Type B pancreatic cell (in vitro differentiated cells): Measurements from ENCODE around the gene FOXO1. TPM values are rescaled to one million over a fixed set of nuclear protein-coding genes. Genes with fewer than 3 reads are reported as not detected.

Experiments used
- DNase-seq: peaks from one replicate; pipeline ENCODE4 v3.0.0; 2021; ENCODE audit warnings: mixed read lengths; ENCODE audit not compliant: unreplicated experiment; ENCODE audit errors: extremely low spot score
- H3K27ac Mint-ChIP-seq: 2 replicates; pipeline ENCODE4 v1.8.0; 2021; ENCODE audit warnings: mild to moderate bottlenecking, mixed read lengths
- H3K27me3 Mint-ChIP-seq: 2 replicates; pipeline ENCODE4 v1.8.0; 2021; ENCODE audit warnings: mixed read lengths
- H3K36me3 Mint-ChIP-seq: 2 replicates; pipeline ENCODE4 v1.8.0; 2021; ENCODE audit warnings: mixed read lengths
- H3K4me1 Mint-ChIP-seq: one replicate; pipeline ENCODE4 v1.8.0; 2021; ENCODE audit warnings: mixed read lengths; ENCODE audit not compliant: unreplicated experiment
- H3K4me3 Mint-ChIP-seq: 2 replicates; pipeline ENCODE4 v1.8.0; 2021; ENCODE audit warnings: mild to moderate bottlenecking, mixed read lengths
- H3K9me3 Mint-ChIP-seq: 2 replicates; pipeline ENCODE4 v1.8.0; 2021; ENCODE audit warnings: mixed read lengths
- CTCF ChIP-seq: fragments of 200-600 bp; sonication (generic); conservative IDR thresholded peaks from 2 replicates; pipeline ENCODE4 v1.5.0; 2021; ENCODE audit warnings: antibody characterized with exemption, mild to moderate bottlenecking
- total RNA-seq: library from RNA; stranded (reverse); gene quantifications from 2 replicates; pipeline ENCODE4 v1.2.1, GENCODE V29; 2021; ENCODE audit warnings: low replicate concordance

FOXO1 gene
- total RNA-seq, 1 donor from 2014 or later = 21.5 TPM

- TF ChIP-seq CTCF = no peak
- Mint-ChIP-seq H3K27ac (no peak overlapping the region), H3K4me1 (no peaks in the 10 kb centered on the region), H3K4me3 (no peak overlapping the region), H3K27me3 (no peaks in the 10 kb centered on the region), H3K36me3 (no peaks in the 10 kb centered on the region), H3K9me3 (no peaks in the 10 kb centered on the region)
- no peak for DNase-seq
Measured at GRCh38 chr13:40688781-40689180, 22.3 kb upstream of the FOXO1 start.

- H3K4me1 Mint-ChIP-seq = peaks cover 12% of the 10 kb centered on the region
Measured at GRCh38 chr13:40682449-40683240, 16.2 kb upstream of the FOXO1 start.

GRCh38 chr13:40681341-40682146, 15.1 kb upstream of the FOXO1 start:
- DNase-seq = no peak
- no peak for TF ChIP-seq CTCF
- peaks cover 4% of the 10 kb centered on the region for H3K9me3 Mint-ChIP-seq
- H3K36me3 Mint-ChIP-seq = no peaks in the 10 kb centered on the region
- H3K27ac Mint-ChIP-seq = no peak overlapping the region
- H3K4me3 Mint-ChIP-seq = no peak overlapping the region
- no peaks in the 10 kb centered on the region for H3K27me3 Mint-ChIP-seq
- H3K4me1 Mint-ChIP-seq = peaks cover 12% of the 10 kb centered on the region

More at GRCh38 chr13:40682449-40683240, 16.2 kb upstream of the FOXO1 start:
- Mint-ChIP-seq H3K36me3 (no peaks in the 10 kb centered on the region), H3K4me3 (peak overlapping the region; percentile 8), H3K27ac (no peak overlapping the region), H3K27me3 (no peaks in the 10 kb centered on the region), H3K9me3 (peaks cover 4% of the 10 kb centered on the region)
- no peak for DNase-seq
- peak; percentile 91 for TF ChIP-seq CTCF

- peaks cover 12% of the 10 kb centered on the region for H3K4me1 Mint-ChIP-seq
- H3K4me3 Mint-ChIP-seq = no peak overlapping the region
- no peak for TF ChIP-seq CTCF
- H3K27ac Mint-ChIP-seq = no peak overlapping the region
- H3K36me3 Mint-ChIP-seq = no peaks in the 10 kb centered on the region
- DNase-seq = no peak
- H3K27me3 Mint-ChIP-seq = no peaks in the 10 kb centered on the region
- peaks cover 4% of the 10 kb centered on the region for H3K9me3 Mint-ChIP-seq
Measured at GRCh38 chr13:40680659-40681323, 14.3 kb upstream of the FOXO1 start.

- H3K4me1 Mint-ChIP-seq = peaks cover 12% of the 10 kb centered on the region
- no peaks in the 10 kb centered on the region for H3K36me3 Mint-ChIP-seq
- TF ChIP-seq CTCF = no peak
- H3K9me3 Mint-ChIP-seq = peaks cover 4% of the 10 kb centered on the region
- H3K27me3 Mint-ChIP-seq = peaks cover 4% of the 10 kb centered on the region
- H3K4me3 Mint-ChIP-seq = no peak overlapping the region
- DNase-seq = no peak
- no peak overlapping the region for H3K27ac Mint-ChIP-seq
Measured at GRCh38 chr13:40679480-40679985, 13.1 kb upstream of the FOXO1 start.
